HG03521 (cell line): ENCODE results near the gene ZYX.
A peak's percentile ranks its signal among the peaks of the same experiment; 100 is the strongest.

Experiments
- ATAC-seq: cut with Tn5 transposase; IDR thresholded peaks from one replicate; pipeline ENCODE4 v1.9.1; 2021; ENCODE audit warnings: mild to moderate bottlenecking, moderate library complexity; ENCODE audit not compliant: unreplicated experiment

ZYX gene, protein sequence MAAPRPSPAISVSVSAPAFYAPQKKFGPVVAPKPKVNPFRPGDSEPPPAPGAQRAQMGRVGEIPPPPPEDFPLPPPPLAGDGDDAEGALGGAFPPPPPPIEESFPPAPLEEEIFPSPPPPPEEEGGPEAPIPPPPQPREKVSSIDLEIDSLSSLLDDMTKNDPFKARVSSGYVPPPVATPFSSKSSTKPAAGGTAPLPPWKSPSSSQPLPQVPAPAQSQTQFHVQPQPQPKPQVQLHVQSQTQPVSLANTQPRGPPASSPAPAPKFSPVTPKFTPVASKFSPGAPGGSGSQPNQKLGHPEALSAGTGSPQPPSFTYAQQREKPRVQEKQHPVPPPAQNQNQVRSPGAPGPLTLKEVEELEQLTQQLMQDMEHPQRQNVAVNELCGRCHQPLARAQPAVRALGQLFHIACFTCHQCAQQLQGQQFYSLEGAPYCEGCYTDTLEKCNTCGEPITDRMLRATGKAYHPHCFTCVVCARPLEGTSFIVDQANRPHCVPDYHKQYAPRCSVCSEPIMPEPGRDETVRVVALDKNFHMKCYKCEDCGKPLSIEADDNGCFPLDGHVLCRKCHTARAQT

DNA sequence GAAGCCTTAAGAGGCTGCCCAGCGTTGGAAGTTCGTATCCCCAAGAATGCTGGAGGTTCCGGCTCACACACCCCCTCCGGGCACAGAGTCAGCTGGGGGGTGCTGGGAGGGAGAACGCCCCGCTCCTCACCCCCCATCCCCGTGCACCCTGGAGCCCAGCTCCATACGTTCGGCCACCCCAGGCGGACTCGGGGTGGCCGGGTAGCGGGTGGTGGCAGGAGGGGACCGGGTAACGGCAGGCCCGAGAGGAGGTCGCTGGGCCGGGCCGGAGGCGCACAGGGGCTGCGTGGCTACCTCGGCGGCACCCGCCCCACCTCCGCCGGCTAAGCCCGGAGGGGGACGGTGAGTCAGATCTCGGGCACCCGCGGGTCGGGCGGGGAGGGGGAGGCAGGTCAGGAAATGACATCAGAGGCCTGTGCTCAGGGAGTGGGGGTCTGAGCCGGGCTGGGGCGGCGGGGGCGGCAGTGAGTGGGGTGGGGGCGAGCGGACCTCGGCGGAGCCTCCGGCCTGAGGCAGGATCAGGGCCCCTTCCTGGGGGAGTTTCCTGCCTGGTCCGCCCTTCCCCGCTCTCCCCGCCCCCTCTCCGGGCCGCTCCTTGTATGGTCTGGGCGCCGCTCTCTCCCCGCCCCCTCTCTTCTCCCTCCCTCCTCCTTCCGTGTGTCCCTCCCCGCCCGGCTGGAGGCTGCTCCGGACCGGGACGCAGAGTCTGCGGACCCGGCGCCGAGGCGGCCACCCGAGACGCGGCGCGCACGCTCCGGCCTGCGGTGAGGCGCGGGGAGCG is at the start of gene ZYX:
Gene ZYX, plus strand, starts transcription at position 700 of the 781 bp plus-strand sequence. CDS start 227 bp downstream, outside the sequence.
- ATAC-seq, result peak; percentile 68

DNA sequence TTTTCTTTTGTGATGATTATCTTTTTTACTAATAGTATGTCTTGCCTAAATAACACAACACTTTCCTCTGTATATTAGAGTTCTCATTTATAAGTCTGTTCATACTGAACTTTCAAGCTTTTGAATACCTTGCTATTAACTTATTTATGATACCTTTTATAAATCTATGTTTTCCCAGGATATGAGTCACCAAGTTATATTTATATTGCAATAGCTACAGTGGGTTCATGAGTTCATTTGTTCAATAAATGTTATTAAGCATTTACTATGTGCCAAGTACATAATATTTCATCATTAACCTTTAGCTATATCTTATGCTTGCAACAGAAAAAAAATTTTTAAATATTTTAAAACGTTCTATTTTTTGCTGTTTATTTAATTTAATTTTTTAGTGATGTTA is 46.9 kb upstream of the ZYX start:
- ATAC-seq, result no peak

DNA sequence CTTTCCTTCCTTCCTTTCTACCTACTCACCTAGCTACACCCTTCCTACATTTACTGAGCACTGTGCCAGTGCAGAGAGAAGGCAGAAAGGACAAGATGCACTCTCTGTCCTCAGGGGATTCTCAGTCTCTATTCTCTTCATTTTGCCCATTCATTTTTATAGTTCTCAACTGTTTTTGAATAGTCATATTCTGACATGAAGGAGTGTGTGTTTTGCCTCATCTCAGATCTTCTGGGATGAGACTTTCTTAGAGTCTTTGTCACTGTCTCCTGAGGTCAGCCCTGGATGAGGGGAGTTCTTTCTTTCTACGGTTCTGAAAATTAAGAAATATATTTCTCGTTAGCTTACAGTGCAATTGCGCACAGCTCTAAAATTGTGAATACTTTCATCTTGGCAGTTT is 43.9 kb upstream of the ZYX start:
- no peak for ATAC-seq

DNA sequence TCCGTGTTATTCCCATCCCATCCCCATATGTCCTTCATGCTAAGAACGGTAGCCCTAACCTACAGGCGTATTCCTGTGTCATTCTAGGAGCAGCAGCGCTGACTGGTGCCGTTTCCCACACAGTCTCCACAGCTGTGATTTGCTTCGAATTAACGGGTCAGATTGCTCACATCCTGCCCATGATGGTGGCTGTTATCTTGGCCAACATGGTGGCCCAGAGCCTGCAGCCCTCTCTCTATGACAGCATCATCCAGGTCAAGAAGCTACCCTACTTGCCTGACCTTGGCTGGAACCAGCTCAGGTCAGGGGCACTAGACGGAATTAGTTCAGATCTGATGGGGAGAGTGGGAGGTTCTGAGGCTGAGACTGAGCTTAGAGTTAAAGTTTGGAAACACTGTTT is 39.3 kb upstream of the ZYX start:
- ATAC-seq, result no peak

DNA sequence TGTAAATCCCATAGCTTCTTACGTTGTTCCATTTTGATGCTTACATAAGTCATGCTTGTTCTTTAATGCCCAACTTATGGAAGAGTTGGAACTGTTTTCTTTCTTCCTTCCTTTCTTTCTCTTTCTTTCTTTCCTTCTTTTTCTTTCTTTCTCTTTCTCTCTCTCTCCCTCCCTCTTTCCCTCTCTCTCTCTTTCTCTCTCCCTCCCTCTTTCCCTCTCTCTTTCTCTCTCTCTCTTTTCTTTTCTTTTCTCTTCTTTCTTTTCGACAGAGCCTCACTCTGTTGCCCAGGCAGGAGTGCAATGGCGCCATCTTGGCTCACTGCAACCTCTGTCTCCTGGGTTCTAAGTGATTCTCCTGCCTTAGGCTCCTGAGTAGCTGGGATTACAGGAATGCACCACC is 37.5 kb upstream of the ZYX start:
- ATAC-seq, result no peak

DNA sequence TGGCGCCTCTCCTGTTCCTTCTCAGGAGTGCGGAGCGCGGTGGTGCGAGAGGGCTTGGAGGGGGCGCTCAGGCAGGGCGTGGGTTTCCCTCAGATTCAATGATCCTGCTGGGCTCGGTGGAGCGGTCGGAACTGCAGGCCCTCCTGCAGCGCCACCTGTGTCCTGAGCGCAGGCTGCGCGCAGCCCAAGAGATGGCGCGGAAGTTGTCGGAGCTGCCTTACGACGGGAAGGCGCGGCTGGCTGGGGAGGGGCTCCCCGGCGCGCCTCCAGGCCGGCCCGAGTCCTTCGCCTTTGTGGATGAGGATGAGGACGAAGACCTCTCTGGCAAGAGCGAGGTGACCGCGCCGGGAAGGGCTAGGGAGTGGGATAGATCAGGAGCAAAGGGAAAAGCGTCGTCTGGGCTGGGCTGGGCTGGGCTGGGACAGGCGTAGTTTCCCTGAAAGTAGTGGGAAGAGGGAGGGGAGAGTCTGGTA is 35.7 kb upstream of the ZYX start:
- ATAC-seq, result peak; percentile 89

DNA sequence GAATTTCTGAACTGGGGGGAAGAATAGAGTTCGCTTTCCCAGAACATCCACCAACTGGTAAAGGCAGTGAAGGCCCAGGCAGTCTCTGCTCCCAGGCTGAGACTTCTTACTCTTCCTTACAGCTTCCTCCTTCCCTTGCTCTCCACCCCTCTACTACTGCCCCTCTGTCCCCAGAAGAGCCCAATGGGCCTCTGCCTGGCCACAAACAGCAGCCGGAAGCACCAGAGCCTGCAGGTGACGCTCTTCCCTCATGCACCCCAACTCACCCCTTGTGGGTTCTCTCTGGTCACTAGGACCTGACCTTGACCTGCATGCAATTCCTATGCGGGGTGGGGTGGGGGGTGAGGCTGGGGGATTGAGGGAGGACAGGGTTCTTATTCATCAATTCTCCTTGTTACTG is 35.1 kb upstream of the ZYX start:
- ATAC-seq, result no peak

DNA sequence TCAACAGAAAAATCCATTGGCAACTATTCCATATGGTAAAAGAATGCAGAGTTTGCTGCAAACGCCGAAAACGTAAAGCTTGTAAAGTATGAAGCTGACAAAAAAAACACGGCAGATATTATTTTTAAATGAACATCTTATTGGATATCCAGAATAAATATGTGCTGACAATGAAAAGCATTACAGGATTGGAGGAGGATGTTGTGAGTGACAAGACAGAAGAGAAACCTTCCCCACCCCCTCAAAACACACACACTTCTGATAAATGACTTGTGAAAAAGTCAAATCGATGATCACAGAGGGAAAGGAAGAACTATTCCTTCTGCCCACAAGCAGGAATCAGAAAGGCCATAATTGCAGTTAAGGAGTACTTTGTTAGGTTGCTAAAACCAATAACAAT is 33.2 kb upstream of the ZYX start:
- ATAC-seq, result no peak

DNA sequence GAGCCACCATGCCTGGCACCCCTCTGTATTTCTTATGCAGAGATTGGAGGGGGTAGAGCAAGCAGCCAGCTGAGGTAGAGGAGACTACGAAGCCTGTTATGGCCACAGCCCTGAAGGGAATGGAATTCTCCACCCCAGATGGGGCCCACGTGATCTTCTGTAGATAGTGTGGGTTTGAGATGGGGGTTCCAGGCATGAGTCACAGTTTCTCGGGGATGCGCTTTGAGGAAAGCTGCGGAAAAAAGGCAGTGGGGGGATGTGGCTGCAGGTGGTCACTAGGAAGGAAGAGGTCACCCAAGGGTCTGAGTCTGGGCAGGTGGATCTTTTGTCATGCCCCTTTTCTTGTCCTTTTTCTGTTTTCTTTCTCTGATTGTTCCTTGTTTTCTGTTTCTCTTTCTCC is 30.1 kb upstream of the ZYX start:
- ATAC-seq, result no peak

DNA sequence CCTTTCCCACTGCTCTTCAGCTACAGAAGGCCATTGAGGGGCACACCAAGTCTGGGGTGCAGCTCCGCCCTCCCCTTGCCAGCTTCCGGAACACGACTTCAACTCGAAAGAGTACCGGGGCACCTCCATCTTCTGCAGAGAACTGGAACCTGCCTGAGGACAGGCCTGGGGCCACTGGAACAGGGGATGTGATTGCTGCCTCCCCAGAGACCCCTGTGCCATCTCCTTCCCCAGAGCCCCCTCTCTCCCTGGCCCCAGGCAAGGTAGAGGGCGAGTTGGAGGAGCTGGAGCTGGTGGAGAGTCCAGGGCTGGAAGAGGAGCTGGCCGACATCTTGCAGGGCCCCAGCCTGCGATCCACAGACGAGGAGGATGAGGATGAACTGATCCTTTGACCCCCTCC is 29.6 kb upstream of the ZYX start:
- ATAC-seq, result no peak

DNA sequence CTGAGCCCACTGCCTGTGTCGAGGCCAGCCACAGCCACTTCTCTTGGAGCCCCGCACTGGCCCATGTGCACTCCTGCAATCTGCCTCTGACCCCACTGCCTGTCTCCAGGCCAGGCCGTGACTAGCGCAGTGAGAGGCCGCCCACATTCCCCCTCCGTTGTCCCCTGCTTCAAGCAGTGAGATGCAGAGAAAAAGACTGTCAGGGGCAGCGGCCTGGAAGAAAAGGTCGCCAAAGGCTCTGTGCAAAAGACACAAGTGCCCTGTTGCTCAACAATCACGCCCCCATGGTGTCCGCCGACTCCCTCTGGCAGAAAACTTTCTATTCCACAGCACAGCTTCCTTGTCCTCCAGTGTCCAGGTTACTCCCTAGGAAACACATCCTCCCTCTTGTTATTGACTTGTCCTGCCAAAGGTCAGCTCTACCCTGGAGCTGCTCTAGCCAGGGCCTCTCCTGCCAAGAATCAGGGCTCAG is 28.6 kb upstream of the ZYX start:
- no peak for ATAC-seq

DNA sequence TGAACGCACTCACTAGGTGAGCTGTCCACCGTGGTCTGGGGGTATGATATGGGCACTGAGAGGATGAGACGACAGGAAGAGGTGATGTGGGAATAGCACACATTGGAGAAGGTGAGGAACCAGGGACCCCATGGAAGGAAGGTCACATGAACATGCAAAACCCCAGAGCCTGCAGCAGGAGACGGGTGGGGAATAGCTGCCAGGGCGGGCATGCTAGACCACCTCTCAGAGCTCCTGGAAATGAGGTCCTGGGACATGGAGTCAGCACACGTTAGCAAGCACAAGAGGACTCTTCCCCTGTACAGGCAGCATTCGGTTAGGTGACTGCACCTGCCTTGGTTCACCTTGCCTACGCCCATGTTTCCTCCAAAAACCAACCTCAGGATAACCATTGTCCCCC is 26.8 kb upstream of the ZYX start:
- ATAC-seq, result no peak

DNA sequence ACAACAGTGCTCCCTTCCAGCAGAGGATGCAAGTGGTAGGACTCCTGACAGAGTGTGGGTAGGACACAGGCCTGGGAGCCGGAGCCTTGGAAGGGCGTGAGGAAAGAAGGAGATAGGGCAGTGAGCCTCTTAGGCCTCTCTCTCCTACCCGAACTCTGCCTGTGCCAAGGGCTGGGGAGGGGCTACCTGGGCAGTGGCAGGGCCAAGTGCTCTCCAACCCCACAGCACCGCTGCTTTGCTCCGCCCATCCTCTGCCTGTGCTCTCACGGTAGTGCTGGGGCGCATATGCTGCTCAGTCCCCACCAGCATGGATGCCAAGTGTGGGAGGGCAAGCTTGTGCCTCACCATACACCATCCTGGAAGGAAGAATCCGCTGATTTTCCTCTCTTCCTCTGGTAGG is 26.2 kb upstream of the ZYX start:
- ATAC-seq, result no peak

DNA sequence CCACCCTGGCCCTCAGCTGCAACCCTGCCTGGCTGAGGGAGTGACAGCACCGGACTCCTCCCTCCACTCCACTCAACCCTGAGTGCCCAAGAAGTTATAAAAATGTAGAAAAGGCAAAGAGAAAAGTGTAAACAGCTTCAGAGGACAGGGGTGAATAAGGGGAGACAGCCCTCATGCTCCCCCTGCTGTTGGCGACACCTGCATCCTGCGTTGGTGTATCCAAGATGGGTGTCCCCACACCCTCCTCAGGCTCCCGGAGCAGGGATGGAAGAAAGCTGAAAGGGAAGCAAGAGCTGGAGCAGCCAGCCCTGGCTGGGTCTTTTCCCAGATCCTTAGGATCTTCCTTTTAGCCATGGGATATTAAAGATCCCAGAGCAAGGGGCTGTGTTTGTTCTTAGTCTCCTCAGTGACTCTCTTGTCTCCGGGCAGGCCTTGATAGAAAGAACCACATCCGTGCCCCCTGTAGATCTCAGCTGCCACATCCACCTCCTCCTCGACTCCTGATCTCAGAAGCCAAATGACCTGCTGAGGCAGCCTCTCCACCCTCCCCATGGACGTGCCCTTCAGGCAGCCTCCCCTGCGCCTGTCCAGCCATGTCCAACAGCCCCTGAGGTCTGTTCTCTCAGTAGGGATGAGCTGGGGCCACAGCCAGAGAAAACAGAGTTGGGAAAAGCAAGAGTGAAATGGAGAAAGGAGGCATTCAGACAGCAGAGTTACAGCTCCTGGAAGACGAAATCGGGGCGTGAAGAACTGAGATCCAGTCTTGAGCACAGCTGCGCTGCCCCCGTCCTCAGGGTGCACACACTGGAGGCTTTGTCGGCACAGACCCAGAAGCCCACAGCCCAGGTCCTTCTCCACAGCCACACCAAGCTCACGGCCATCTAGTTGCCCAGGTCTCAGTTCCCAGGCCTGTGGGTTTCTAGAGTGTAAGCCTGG is 25.4 kb upstream of the ZYX start:
- ATAC-seq, result no peak

DNA sequence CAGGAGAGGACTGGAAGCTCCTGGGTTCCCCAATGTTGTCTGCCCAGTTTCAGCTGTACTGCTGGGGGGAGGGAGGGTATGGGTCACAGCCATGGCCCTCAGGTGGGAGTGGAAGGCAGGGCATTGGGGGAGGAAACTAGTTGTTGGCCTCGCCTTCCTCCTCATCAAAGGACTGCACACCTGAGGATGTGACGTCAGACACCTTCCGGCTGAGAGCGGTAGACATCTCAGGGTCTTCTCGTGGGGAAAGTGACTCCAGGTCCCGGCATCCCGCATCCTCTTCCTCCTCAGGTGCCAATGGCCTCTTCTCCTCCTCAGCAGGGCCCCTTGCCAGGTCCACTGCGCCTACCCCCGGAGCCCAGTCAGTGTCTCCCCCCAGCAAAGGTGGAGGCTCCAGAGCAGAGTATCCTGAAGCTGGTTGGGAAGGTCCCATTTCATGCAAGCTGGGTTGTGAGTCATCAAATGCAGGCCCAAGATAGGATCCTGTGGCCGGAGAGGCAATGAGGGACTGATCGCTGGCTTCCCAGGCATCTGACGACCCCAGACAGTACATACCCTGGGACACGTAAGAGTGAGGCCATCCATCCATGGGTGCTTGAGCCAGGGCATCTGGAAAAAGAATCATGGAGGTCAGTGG is 24.6 kb upstream of the ZYX start:
- no peak for ATAC-seq

DNA sequence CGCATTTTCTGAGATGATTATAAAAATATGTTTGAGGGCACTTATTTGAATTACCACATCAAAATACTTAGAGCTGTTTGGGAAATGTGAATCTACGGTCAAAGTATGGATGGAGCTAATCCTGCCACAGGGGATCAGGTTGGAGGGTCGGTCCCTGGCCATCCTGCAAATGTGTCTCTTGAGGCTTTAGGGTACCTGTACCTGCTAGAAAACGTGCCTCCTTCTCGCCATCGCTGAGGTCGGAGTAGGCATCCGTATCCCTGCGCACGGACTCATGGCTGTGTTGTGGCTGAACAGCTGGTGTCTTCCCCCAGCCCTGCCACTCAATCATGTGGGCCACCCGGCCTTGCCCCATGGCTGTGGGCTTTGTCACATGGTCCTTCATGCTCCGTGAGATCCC is 22.5 kb upstream of the ZYX start:
- ATAC-seq, result no peak

DNA sequence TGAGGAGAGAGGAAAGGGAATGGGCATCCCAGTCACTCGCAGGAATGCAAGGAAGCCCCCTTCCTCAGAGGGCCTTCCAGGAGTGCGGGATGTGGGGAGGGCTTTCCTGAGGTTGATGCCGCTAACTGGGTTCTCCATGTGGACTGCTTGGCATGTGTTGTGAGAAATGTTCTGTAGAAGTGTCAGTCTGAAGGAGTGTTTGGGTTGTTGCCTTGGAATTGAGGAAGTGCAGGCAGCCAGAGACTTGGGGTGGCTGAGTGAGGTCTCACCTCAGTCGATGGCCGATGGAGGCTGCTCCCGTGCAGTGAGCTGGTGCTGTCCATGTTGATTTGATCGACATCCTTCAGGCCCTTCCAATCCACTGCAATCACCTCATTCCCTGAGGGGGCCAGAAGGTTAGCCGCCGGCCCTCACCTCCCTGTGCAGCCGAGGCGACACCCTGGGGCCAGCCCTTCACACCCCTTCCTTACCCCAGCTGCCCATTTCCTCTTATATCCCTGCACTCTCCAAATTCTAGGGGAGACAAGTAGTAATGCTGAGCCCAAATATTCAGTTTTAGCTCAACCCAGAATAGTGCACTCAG is 21.3 kb upstream of the ZYX start:
- no peak for ATAC-seq

DNA sequence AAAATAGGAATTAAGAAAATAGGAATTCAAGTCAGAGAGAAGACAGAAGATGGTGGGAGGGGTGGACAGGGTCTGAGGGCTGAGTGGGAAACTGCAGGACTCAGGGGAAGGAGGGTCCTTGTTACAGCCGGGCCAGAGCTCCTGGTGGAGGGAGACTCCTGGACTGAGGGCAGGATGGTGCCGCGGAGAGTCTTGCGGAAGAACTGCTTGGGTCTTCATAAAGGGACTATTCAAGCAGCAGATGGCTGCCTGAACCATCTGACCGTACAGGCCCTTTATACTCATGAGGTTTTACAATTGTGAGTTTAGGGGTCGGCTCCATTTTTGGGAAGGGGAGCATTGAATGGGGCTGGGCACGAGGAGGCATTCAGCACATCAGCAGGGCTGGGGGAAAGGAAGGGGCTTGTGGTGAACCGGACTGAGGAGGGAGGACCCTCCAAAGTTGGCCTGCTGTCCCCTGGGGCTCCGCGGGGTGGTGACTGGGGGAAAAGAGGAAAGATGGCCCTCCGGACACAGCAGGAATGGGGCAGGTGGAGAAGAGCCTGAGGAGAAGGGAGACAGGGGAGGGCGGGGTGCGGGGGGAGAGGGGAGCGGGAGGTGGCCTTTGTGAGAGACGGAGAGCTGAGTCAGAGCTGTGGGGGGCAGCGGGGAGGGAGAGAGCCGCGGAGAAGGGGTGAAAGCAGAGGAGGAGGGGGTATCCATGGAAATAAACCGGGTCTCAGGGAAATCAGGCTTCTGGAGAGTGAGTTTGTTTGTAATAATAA is 20.2 kb upstream of the ZYX start:
- no peak for ATAC-seq

DNA sequence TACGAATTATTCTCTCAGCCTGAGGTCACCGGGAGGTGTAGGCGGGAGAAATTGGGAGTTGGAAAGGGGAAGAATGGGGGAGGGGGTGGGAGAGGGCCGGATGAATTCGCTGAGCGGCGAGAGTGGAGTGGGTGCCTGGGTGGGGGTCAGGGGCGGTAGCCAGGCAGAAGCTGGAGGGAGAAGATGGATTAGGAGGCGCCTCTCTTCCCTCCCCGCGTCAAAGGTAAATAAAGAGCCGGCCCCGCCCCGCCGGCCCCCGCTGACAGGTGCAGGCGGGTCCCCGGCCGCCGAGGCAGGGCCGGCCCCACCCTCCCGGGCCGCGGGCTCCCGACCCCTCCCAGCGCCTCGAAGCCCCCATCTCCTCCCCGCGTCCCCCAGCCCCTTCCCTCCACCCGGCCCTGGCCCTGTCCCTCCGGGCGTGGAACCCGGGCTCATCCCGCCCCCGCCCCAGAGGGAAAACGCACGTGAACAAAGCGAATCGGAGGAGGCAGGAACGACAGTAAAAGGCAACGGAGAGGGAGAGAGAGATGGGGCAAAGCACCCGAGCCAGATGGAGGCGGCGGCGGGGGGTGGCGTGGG is 19.5 kb upstream of the ZYX start:
- ATAC-seq, result no peak
